Erythroblast (primary cell): ENCODE results near the gene PIRT.

Source experiments
- GATA1 ChIP-seq: IDR thresholded peaks from 2 replicates; pipeline ENCODE4 v1.6.1; 2011; ENCODE audit warnings: low read depth, mild to moderate bottlenecking, control low read depth, low read length, moderate library complexity
- POLR2A ChIP-seq: IDR thresholded peaks from 2 replicates; pipeline ENCODE4 v1.6.1; 2011; ENCODE audit warnings: mild to moderate bottlenecking, low read length

DNA sequence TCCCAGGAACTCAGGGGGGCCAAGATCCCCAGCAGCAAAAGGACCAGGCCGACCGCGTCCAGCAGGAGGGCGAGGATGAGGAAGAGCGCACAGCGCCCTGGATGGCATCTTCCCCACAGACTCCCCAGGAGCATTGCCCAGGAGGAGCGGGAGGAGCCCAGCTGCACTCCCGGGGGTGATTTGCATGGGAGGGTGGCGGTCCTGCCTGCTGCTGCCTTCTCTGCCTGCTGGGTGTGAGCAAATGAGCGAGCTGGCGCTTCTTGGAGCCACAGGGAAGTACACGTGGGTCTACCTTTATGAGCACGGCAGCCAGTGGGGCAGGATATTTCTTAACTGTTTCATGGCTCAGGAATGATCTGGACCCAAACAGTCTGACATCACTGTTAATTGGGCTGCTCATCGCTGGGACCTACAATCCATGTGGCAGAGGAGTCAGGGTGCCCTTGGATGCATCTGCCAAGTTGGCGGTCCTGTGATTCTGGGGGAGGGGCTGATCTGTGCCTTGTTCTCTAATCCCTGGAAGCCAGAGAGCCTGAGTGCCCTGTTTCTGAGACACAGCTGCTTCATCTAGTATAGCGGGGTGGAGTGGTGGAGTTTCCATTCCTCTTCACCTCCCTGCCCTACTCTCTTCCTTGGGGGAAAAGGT is 33.9 kb downstream of the PIRT start, which contains the start of gene TMEM238L:
- TF ChIP-seq POLR2A (no peak), GATA1 (no peak)
